GM18858 (cell line): ENCODE data around the gene ITGB6.
A peak's percentile ranks its signal among the peaks of the same experiment; 100 is the strongest.
"Not testable (repeated sequence)": the region's sequence is repeated elsewhere in the genome, so short reads cannot be mapped to it uniquely, and the experiment has no call there.

Experiments
- ATAC-seq: cut with Tn5 transposase; IDR thresholded peaks from one replicate; pipeline ENCODE4 v1.9.1; 2021; ENCODE audit not compliant: unreplicated experiment

The ITGB6 gene

DNA sequence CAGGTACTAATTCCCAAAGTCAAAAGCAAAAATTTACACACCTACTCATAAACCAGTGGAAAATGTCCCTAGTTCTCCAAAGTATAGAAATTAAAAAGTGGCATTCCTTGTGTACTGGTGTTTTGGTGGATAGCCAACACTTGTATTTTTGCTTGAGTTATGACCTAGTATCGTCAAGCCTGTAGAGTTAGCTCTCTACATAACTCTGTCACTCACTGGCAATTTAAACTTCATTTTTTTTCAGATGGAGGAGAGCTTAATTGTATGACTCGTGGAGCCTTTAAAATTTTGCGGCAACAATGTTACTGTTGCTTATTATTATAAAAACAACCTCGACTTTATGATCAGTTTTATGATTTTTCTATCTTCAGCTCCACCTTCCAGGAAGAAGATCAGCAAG is 58.7 kb downstream of the ITGB6 start:
- no peak for ATAC-seq

DNA sequence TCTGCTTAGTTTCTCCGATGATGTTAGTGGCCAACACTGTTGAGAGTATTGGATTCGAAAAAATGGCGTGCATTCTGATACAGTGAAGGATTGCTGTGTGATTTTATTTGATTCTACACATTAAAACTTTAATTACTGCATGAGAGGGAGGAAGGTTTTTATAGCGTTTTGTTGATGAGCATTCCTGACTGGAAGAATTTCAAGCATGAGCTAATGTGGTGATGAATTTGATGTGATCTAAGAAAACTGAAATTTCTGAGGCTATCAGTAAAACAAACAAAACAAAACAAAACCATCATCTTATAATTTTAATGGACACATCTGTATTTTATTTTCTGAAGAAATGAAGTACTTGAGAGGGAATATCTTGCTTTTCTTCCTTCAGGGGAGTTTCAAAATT is 59.6 kb downstream of the ITGB6 start:
- ATAC-seq, result no peak

DNA sequence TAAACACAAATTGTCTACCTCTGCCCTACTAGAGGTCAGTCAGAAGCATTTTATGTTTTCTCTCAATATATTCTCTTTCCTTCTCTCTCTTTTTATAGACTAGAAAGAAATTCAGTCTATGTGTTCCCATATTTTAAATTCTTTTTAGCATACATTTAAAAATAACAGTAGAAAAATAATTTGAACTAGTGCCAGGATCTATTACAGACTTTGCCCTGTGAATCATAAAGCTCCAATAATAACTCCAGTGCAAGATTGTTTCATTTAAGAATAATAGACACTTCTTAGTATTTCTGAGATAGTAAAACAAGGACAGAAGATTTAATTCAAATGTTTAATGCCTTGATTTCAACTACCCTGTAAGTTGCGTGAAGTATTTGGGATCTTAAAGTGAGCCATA is 60.1 kb downstream of the ITGB6 start:
- no peak for ATAC-seq

DNA sequence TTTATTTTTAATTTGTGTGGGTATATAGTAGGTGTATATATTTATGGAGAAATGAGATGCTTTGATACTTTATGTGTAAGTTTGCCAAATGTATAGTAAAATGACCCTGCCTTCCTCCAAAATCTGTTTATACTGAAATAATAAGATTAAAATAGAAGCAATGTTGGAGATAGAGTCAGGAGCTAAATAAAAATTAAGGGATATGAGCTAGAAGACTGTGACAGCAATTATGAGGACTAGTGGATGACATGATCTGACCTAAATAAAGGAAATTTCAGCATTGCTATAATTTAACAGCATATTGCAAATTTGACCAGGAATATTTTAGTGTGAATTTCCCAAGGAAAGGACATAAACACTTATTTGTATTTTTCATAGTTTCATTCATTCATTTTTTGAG is 60.7 kb downstream of the ITGB6 start:
- ATAC-seq, result no peak

DNA sequence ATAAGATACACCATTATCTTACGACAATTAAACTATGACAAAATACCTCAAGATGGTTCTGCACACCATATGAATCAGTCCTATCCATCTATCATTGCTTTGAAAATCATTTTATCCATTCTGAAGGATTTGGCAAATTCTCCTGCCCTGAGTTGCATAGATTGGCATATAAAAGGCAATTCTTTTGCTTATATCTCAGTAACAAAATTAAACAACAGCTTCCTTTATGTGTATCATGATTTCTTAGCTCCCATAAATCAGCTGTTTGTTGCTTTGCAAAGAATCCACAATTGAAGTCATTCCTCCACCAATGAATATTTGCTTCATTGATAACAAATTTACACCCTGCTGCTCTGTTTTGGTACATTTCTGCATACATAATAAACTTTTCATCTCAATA is 61.7 kb downstream of the ITGB6 start:
- no peak for ATAC-seq

DNA sequence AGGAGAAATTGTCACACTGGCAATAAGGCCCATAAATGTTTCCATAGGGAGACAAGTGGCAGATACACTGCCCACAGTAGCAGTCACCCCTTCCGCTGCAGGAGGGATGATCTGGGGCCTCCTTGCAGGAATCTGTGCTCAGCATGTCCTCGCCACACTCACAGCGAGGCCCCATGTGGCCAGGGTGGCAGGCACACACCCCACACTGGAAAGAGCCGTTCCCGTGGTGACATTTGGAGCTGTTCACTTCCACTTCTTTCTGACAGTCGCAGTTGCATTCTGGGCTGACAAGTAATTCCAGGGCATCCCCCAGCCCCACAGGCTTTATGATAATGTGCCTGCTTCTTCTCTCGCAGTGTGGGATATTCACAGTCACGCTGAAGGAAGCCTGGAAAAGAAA is 62.6 kb downstream of the ITGB6 start:
- ATAC-seq, result no peak

DNA sequence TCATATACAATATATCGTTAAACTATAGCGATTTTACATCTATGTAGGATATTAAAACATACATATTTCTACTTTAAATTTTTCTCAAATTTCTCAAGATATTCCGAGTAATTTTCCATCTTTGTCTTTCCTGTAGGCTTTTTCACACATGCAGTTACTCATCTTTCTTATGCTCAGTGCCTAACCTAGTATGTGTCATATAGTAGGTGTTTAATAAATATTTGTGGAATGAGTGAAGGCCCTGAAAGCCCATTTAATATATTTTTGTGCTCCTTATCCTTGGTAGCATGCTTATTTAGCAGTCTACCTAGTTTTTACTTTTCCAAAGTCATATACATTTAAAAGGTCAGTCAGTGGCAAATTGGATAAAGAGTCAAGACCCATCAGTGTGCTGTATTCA is 67.3 kb downstream of the ITGB6 start:
- ATAC-seq, result no peak

DNA sequence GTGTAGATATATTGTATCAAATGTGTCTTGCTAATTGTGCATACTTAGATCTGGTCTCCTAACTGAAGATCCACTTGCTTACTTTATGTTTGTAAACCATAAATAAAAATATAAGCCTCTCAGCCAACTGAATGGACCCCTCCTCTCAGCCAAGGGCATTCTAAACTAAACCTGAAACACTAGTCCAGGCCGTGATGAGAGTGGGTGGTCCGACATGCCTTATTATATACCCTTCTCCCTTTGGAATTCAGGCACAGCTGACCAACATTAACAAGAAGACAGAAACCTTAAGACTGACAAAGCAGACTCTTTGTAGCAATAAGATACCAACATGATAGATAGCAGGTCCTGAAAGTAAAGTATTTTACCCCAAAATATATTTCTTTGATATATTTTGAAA is 73.3 kb downstream of the ITGB6 start:
- ATAC-seq, result no peak

DNA sequence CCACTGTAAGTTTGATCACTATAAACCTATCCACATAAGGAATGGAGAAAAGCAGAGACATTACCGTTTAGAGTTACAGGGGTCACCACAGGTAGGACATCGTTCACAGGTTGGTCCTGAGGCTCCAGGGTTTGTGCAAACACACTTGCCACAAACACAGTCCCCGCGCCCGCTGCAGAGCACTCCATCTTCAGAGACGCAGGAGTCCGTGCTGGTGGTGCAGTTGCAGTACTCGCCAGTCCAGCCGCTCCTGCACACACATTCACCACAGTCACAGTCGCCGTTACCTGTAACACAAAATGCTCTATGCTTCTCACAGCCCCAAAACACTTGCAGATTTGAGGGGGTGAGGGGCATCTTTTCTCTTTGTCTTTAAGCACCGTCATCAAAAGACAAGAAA is 73.8 kb downstream of the ITGB6 start:
- no peak for ATAC-seq

DNA sequence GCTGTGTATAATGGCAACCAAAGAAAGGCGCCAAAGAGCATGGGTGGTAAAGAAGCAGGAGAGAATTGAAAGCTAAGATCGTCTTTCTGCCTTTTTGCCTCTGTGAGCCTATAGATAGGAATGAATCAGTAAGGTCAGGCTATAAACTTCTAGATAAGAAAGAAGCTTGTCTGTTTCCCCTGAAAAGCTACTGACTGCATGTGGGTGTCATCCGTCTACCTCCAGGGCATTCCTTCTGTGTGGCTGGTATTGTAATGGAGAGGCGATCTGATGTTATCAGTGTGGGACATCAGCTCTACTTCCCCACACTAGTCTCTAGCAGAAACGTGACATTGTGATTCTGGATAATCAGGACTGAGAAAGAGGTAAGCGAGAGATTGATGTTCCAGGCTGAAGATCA is 74.2 kb downstream of the ITGB6 start:
- no peak for ATAC-seq

DNA sequence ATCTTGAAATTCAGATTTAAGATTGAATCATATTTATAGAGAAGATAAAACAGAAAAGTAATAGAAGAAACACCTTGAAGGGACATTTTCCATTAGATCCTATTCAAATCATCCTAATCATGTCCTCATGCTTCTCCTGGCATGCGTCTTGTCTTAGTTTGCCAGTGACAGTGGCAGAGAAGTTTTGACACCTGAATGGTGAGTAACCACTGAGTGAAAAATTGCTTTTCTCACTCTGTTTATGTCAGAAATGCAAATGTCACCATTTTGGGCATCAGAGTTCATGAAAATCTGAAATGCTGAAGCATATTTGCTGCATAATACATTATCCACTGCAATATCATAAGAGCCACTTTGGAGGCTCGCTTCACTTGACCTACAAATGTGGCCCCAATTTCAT is 74.7 kb downstream of the ITGB6 start:
- ATAC-seq, result no peak

DNA sequence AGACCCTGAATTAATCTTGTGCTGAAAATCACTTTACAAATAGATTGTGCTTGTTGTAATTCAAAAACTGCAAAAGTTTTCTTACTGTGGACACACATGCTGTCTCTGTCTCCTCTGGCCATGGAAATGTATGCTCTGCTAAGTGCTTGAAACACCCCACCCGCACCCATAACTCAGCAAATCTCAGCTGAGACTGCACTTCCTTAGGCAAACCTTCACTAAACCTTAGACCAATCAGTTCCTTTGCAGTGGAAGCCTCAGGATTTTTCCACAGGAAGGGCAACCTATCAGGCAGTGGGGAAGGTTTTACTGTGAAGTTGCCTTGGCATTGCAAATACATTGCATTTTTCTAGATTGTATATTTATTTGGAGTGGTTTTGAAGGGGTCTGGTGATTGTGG is 75.5 kb downstream of the ITGB6 start:
- no peak for ATAC-seq

DNA sequence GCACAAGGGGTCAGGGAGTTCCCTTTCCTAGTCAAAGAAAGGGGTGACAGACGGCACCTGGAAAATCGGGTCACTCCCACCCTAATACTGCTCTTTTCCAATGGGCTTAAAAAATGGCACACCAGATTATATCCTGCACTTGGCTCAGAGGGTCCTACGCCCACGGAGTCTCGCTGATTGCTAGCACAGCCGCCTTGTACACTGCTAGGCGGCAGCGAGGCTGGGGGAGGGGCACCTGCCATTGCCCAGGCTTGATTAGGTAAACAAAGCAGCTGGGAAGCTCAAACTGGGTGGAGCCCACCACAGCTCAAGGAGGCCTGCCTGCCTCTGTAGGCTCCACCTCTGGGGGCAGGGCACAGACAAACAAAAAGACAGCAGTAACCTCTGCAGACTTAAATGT is 85.4 kb downstream of the ITGB6 start:
- ATAC-seq, result not testable (repeated sequence)

DNA sequence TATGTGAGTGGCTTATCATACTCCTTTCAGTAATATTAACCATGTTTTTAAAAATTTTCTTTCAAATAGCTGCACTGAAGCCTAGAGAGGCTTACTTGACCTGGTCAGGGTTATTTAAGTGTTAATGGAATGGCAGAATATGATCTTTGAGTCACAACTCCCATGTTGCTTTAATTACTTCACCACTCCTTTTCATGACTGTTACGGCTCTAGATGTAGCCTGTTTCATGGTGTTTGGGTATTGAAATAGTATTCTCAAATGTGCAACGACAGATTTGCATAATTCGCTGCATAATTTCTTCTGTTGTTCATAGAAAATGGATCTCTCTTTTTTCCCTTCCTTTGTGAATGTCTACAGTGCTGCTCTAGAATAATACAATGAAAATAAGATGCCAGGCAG is 86.1 kb downstream of the ITGB6 start:
- ATAC-seq, result no peak

DNA sequence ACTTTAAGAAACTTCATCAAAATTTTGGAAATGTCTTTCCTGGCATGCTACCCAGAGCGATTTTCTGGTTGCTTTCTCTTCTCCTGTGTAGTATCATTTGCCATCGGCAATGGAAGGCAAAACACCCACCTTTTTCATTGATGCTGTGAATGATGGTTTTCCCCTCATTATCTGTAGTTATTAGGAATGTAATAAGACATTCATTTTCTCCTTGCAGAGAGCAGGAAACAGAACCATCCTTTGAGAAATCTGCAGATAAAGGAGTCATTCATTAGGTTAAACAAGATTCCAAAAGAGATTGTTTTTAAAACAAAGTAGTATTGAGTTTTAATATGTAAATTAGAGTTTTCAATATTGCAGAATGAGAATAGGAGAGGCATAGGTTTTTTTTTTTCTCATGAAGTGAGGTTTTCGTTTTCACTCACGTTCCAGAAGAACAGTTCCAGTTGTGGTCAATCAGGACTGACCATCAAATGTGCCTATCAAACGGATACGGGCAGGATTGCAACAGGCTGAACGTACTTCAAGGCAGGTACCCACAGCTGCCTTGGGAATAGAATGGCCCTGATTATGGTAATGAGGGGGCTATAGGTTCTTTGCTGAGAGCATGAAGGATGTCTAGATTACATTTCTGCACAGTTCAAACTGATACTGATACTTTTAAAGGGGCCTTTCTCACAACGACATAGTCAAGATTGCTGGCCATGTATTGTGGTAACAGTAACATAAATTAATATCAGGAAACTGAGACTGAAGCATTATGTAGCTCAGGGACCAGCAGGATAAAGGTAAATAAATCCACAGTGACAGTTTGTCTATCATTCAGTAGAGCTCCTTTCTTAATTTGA is 87.9 kb downstream of the ITGB6 start:
- ATAC-seq, result peak; percentile 67

DNA sequence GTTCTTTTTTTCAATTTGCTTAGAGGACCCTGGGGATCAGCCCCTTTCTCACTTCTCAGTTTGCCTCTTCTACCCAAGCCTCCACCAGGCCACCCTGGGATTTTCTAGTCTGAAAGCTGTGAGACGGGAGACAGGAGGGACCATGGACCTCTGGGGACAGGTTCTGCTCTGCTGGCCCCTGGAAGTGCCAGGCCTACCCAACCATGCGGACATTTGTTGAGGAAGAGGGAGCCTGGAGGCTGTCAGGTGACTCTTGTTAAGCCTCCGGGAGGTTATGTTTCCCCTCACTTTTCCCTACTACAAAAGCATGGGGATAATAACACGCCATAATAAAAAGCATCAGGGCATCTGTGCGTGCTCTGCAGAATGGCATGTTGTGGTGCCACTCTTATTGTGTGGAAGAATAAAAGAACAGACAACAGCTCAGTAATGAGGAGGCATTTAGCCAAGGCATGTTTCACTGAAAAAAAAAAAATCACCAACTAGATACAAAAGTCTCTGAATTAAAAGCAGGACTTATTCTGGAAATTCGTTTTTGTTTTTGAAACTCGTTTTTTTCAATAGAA is 89.3 kb downstream of the ITGB6 start:
- ATAC-seq, result no peak

DNA sequence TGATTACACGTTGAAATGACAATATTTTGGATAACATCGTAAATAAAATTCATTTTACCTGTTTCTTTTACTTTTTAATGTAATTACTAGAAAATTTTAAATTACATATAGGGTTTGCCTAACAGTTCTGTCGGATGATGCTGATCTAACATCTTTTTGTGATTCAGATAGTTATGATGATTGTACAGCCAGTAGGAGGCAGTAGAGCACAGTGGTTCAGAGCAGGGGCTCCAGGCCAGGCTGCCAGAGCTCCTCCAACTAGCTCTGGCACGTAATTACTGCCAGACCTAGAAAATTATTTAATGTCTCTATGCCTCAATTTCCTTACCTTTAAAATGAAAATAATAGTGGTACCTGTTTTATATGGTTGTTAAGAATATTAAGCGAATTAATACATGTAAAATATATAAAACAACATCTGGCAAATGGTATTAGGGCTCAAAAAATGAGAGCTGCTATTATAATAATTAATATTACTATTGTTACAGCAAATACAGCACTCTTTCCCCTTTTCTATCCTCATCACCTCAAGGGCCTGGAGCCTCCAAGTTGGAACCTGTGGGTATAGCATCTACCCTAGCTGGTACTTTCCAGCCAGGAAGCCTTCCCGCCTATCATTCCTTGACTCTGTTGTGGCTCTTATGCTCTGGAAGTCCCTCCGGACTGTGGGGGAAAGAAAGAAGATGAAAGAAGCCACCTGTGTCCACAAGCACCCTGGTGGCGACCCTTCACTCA is 90.0 kb downstream of the ITGB6 start:
- ATAC-seq, result peak; percentile 72

DNA sequence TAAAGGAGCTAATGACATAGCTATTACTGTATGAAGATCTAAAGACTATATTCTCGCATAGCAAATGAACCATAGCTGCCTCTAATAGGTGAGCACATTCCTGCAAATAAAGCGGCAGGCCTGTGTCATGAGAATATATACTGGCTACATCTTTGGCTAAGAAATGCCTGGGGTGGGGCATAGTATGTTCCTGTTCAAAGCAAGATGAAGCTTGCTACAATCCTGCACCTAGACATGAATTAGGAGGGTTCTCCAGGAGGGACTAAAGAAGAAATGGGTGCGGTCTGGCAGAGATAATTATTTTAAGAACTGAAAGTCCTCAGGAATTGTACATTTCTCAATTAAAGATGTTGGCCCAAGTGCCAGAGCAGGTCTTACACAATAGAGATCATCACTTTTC is 90.8 kb downstream of the ITGB6 start:
- ATAC-seq, result no peak

DNA sequence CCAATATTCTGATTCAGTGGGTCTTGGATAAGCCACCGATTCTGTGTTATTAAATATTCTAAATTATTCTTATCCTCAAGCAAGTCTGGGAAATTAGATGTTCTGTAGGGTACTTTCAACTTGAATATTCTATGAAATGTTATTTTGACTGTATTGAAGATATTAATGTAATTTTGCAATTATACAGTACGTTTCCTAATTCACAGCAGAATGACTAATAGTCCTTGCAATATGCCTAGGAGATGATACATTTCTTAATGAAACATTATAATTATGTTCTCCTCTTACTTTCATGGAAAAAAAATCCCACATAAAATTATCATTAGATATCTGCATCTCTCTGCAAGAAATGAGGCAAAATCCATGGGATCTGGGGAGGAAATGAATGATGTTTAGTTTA is 91.4 kb downstream of the ITGB6 start:
- no peak for ATAC-seq

DNA sequence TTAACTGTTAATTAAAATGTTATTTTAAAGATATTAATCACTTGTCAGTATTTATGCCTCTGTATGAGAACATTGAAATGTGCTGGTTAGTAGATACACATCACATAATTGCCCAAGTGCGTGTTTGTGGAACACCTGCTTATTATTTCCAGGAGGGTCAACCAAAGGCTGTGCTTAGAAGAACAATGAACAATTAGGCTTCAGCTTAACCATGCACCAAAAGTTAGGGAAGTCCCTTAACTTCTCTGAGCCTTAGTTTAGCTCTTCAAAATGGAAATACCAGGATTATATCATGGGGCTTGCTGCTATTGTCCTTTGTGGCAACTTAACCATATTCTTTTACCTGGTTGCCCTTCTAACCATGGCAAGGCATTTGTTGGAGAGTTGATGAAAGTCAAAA is 94.7 kb downstream of the ITGB6 start:
- no peak for ATAC-seq

DNA sequence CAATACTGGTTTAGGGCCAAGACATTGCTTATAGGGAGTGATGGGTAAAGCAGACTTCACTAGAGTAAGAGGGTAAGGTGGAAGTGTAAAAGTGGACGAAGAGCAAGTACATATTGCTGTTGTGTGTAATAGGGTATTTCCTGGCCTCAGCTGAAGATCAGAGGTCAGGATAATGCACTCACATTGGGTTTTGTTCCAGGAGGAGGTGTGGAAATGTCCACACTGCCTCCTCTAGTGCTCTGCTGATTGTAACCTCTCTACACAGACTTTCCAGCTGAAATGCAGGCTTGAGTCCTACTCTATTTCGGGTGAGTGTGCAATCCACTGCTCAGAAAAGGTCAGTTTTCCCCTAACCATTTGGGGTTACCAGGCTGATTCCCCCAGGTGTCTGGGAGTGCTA is 96.0 kb downstream of the ITGB6 start:
- no peak for ATAC-seq

DNA sequence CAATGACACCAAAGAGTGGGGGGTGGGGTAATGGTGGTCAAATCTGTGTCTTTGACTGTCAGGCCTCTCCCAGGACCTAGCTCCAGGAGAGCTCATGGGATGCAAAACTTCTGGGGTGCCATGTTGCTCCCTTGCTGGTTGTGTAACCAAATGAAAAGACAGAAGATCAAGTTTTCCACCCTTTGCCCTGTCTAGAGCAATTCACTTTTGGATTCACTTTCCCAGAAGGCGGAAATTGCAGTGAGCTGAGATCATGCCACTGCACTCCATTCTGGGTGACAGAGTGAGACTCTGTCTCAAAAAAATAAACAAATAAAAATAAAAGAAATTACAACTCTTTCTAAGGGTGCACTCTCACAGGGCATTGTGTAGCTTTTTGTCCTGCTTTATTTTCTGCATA is 102.7 kb downstream of the ITGB6 start:
- no peak for ATAC-seq
